Activated CD8-positive, alpha-beta T cell treated with anti-CD3 and anti-CD28 coated beads for 36 hours (primary cell): Measurements from ENCODE around the gene INTS1. TPM values are rescaled to one million over a fixed set of nuclear protein-coding genes. Genes with fewer than 3 reads are reported as not detected.

Source experiments
- ATAC-seq: fragments of 200-7000 bp; cut with Tn5 transposase; one replicate; pipeline ENCODE4 v1.10.0; 2021; ENCODE audit warnings: mild to moderate bottlenecking, moderate library complexity
- CTCF ChIA-PET: fragments of 350-600 bp; sonication (Branson Sonifier 250); formaldehyde crosslinking; loops from one replicate; lab custom pipeline; 2021; ENCODE audit warnings: antibody characterized with exemption; lab: Charles Lee
- POLR2A ChIA-PET: fragments of 350-600 bp; sonication (Branson Sonifier 250); formaldehyde crosslinking; loops from one replicate; lab custom pipeline; 2021; ENCODE audit warnings: antibody characterized with exemption; lab: Charles Lee
- DNase-seq: peaks from one replicate; pipeline ENCODE4 v3.0.0-alpha.2; 2020
- H3K27ac Mint-ChIP-seq: one replicate; pipeline ENCODE4 v1.8.0; 2021; ENCODE audit warnings: mild to moderate bottlenecking, mixed read lengths
- H3K27me3 Mint-ChIP-seq: one replicate; pipeline ENCODE4 v1.8.0; 2021; ENCODE audit warnings: mixed read lengths
- H3K36me3 Mint-ChIP-seq: one replicate; pipeline ENCODE4 v1.8.0; 2021; ENCODE audit warnings: low read depth, mixed read lengths
- H3K4me1 Mint-ChIP-seq: one replicate; pipeline ENCODE4 v1.8.0; 2021; ENCODE audit warnings: low read depth, mixed read lengths
- H3K4me3 Mint-ChIP-seq: one replicate; pipeline ENCODE4 v1.8.0; 2021; ENCODE audit warnings: mild to moderate bottlenecking, moderate library complexity, mixed read lengths
- H3K9me3 Mint-ChIP-seq: one replicate; pipeline ENCODE4 v1.8.0; 2021; ENCODE audit warnings: mixed read lengths
- CTCF ChIP-seq: fragments of 200-600 bp; IDR thresholded peaks from one replicate; pipeline ENCODE4 v1.8.0; 2022; ENCODE audit warnings: antibody characterized with exemption, mild to moderate bottlenecking
- intact Hi-C: fragments of 100-400 bp; cut with micrococcal nuclease; formaldehyde crosslinking; loops from one replicate; pipeline ENCODE4 v1.10.0; 2022
- total RNA-seq, 2 experiments: library from RNA; stranded (reverse); gene quantifications; one replicate each; pipeline ENCODE4 v1.2.3, GENCODE V29; 2021

INTS1 gene
- total RNA-seq, 2 experiments from 2014 or later: 100 to 103 TPM

DNA sequence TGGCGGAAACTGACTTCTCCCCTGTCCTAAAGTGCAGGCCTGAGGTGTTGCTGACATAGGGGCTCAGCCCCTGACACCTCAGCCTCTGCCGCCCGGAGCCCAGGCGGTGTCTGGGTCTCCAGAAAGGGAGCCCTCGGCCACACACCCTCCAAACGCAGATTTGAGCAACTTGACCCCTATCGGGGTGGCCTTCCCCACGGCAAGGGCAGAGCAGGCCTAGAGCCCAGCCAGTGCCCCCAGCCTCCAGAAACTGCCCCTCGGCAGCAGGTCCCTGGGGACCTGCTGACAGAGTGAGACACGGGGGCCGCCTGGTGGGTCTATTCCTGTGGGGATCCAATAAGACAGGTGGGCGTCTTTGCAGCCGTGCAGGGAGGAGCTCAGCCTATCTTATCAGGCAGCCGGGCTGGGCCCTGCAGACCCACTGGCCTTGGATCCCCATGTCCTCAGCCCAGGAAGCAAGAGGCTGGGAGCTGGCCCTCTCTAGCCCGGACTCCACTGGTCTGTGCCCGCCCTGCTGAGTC is 40.8 kb upstream of the INTS1 start:
- POLR2A ChIA-PET: interaction anchor here (0.6 to 1.4 kb wide), 2 partner anchors 17 to 228 kb away, joined by 3 read pairs; no protein-coding TSS in a partner anchor
- peaks cover 6% of the 10 kb centered on the region for H3K36me3 Mint-ChIP-seq
- H3K4me3 Mint-ChIP-seq: no peak overlapping the region
- DNase-seq (no peak), ATAC-seq (no peak)
- TF ChIP-seq CTCF: no peak
- H3K9me3 Mint-ChIP-seq: no peaks in the 10 kb centered on the region
- CTCF ChIA-PET: no interaction called here
- peaks cover 2% of the 10 kb centered on the region for H3K4me1 Mint-ChIP-seq
- no peak overlapping the region for H3K27ac Mint-ChIP-seq
- no peaks in the 10 kb centered on the region for H3K27me3 Mint-ChIP-seq
- intact Hi-C loops: no loop called here

- no peak for TF ChIP-seq CTCF
- Mint-ChIP-seq H3K36me3 (peaks cover 6% of the 10 kb centered on the region), H3K4me1 (peaks cover 2% of the 10 kb centered on the region), H3K9me3 (no peaks in the 10 kb centered on the region), H3K27ac (no peak overlapping the region), H3K27me3 (no peaks in the 10 kb centered on the region), H3K4me3 (no peak overlapping the region)
- ATAC-seq (no peak), DNase-seq (no peak)
- intact Hi-C loops: no loop called here
- ChIA-PET POLR2A (interaction anchor here (0.6 to 1.4 kb wide), 4 partner anchors 8 to 229 kb away, joined by 3 to 4 read pairs (median 3); no protein-coding TSS in a partner anchor), CTCF (no interaction called here)
Observed at GRCh38 chr7:1544178-1544895, 40.1 kb upstream of the INTS1 start.

DNA sequence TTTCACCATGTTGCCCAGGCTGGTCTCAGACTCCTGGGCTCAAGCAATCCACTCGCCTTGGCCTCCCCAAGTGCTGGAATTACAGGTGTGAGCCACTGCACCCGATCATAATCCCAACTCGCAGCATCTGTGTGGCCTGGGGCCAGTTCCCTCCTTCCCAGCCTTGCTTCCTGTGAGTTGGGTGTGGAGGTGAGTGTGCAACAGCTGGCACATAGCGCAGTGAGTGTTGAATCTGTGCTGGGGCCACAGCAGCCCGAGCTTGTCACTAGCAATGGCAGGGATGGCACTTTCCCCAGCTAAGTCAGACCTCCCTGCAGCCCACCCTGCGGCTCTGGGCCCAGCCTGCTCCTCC is 39.6 kb upstream of the INTS1 start:
- no peak overlapping the region for H3K4me3 Mint-ChIP-seq
- no peak overlapping the region for H3K27ac Mint-ChIP-seq
- ChIA-PET CTCF (no interaction called here), POLR2A (interaction anchor here (0.6 to 1.1 kb wide), 3 partner anchors 9 to 247 kb away, joined by 3 to 4 read pairs (median 3); no protein-coding TSS in a partner anchor)
- peaks cover 8% of the 10 kb centered on the region for H3K36me3 Mint-ChIP-seq
- no peaks in the 10 kb centered on the region for H3K27me3 Mint-ChIP-seq
- intact Hi-C loops: no loop called here
- DNase-seq (no peak), ATAC-seq (no peak)
- H3K4me1 Mint-ChIP-seq: peaks cover 2% of the 10 kb centered on the region
- H3K9me3 Mint-ChIP-seq: no peaks in the 10 kb centered on the region
- TF ChIP-seq CTCF: no peak

DNA sequence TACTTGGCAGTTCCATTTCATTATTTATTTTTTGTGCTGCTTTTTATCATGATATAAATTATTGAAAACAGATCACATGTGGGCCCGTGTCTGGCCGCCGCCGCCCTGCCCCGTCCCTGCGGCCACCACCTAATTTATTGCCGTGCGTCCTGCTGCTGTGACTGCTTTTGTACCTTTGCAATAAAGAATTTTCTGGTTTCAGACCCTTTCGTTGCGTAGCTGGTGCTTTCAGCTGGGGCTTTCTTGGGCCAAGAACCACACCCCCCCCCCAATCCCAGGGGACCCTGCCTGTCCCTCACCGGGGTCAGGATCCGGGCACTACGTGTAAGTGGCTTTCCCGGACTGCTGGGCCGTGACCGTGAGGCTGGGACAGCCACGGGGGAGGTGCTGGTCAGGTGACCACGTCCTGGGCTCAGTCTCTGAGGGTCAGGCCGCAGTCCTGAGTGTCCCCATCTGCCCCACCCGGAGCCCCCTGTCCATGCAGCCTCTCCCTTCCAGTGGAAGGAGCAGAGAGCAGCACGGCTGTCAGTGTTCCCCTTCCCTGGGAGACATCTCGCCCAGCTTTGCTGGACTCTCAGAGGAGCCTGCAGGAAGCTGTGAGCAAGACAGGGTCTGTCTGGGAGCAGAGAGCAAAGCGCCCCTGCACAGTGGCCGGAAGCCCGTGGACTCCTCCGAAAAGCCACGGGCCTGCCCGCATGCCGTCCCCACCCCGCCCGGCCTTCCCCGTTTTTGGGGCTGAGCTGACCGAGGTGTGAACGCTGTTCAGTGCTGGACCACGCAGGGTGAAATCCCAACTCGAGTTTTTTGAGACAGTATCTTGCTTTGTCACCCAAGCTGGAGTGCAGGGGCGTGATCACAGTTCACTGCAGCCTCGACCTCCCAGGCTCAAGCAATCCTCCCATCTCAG is 38.9 kb upstream of the INTS1 start:
- no peaks in the 10 kb centered on the region for H3K4me1 Mint-ChIP-seq
- ChIA-PET POLR2A (interaction anchor here (0.6 to 1.1 kb wide), 3 partner anchors 9 to 248 kb away, joined by 3 to 4 read pairs (median 3); no protein-coding TSS in a partner anchor), CTCF (no interaction called here)
- TF ChIP-seq CTCF: no peak
- no peaks in the 10 kb centered on the region for H3K9me3 Mint-ChIP-seq
- H3K36me3 Mint-ChIP-seq: peaks cover 8% of the 10 kb centered on the region
- ATAC-seq: no peak
- H3K27me3 Mint-ChIP-seq: no peaks in the 10 kb centered on the region
- DNase-seq: no peak
- no peak overlapping the region for H3K27ac Mint-ChIP-seq
- no peak overlapping the region for H3K4me3 Mint-ChIP-seq
- intact Hi-C loops: no loop called here
